ENCODE results near the gene CAMKK2.

- no peak for TF ChIP-seq EZH2phosphoT487 (IDR thresholded peaks at IDR 0.05; ENCODE audit: insufficient read depth, low read depth)
- no peak for TF ChIP-seq EZH2 (IDR thresholded peaks at IDR 0.05; ENCODE audit: insufficient read depth, poor library complexity, severe bottlenecking)
Observed at GRCh38 chr12:121323908-121324307, 27.4 kb upstream of the CAMKK2 start.
